HL-60/S4 treated with phorbol 12-myristate 13-acetate at 8.2 ng/mL for 4 days and 3 days (cell line): Measurements from ENCODE around the gene CD8B2.
"Not testable (repeated sequence)": the region's sequence is repeated elsewhere in the genome, so short reads cannot be mapped to it uniquely, and the experiment has no call there.

Source experiments
- in situ Hi-C: fragments of 300-500 bp; cut with MboI; formaldehyde crosslinking; loops from 2 replicates; pipeline ENCODE4 v1.15.0; 2022; ENCODE audit warnings: low sequenced_read_pairs

The CD8B2 gene

GRCh38 chr2:106486551-106487385, at the start of gene CD8B2:
TSS of gene CD8B2 (plus strand) at chr2:106487364. CDS start at chr2:106487427, 63 bp downstream.
- in situ Hi-C loops, result not testable (repeated sequence)

GRCh38 chr2:106461882-106462281, 25.3 kb upstream of the CD8B2 start:
- in situ Hi-C loops, result not testable (repeated sequence)

DNA sequence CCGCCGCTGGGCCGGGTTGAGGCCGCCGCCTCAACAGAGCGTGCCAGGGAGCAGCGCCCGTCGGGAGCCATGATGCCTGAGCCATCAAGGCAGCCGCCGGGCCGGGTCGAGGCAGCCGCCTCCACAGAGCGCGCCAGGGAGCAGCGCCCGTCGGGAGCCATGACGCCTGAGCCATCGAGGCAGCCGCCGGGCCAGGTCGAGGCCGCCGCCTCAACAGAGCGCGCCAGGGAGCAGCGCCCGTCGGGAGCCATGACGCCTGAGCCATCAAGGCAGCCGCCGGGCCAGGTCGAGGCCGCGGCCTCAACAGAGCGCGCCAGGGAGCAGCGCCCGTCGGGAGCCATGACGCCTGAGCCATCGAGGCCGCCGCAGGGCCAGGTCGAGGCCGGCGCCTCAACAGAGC, 19.6 kb upstream of the CD8B2 start:
- in situ Hi-C loops, result not testable (repeated sequence)

DNA sequence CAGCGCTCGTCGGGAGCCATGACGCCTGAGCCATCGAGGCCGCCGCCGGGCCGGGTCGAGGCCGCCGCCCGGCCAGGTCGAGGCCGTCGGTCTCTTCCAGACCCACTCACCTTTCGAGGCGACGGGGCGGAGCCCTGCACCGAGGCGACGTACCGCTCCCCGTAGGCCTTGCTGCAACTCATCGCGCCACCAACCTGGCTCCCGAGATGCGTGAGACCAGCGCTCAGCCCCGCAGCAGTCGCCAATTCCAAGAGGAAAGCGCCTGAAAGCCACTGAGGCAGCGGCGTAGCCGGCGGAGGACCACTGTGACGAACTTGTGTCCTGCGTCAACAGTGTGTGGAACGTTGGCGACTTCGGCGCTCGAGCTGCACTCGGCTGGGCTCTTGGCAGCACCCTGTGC, 19.1 kb upstream of the CD8B2 start, which contains the start of gene RGPD3:
Gene RGPD3, minus strand, starts transcription at position 307 of the 400 bp plus-strand sequence. Its CDS starts 125 bp downstream, at position 182.
- in situ Hi-C loops, result not testable (repeated sequence)

DNA sequence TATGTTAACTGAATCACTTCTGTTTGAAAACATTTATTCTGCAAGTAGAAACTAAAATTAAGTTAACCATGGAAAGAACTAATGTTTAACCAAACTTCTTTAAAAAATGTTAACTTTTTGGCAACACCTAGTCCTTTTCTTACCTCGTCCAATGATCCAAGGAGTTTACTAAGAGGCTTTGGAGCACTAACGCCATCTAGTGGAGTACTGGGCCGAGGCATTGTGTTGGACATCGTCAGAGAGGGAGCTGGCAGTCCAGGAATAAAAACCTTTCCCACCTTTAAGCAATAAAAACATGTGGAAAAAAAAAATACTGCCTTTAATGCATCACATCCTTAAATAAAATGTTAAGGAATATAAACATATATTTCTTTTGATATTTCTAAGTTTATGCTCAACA, 16.5 kb upstream of the CD8B2 start:
- in situ Hi-C loops, result not testable (repeated sequence)

DNA sequence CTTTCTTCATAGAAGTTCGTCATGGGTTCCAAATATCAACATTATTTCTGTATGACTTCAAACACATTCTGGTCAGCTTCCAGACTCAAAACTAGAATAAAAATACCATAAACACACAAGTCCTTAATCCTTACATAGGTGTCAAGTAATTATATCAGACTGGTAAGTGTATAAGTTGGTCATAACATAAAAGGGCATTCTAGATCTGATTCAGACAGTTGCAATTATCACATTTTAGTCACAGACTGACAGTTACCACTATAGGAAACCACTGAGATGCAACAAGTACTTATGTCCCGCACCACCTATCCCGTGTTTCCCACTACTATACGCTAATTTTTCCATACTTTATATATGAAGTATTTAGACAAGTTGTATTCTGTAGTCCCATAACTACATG, 9.5 kb upstream of the CD8B2 start:
- in situ Hi-C loops, result not testable (repeated sequence)

GRCh38 chr2:106479563-106479962, 7.6 kb upstream of the CD8B2 start:
- in situ Hi-C loops, result not testable (repeated sequence)

GRCh38 chr2:106487386-106488191, 425 bp downstream of the CD8B2 start:
- in situ Hi-C loops, result not testable (repeated sequence)

GRCh38 chr2:106489701-106490100, 2.5 kb downstream of the CD8B2 start:
- in situ Hi-C loops, result not testable (repeated sequence)

DNA sequence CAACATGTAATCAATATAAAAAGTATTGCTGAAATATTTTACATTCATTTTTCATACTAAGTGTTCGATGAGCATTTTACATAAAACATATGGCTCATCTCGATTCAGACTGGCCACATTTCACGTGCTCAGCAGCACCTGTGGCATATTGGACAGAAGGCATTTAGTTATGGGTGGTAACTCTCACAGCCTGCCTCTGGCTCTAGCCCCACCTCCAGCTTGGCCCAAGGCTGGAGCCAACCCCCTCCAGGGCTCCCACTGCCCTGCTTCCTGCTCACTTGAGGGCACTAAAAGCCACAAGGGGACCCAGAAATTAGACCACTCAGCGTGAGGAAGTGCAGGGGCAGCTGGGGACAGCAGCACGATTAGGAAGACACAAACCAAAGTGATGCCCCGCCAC, 5.2 kb downstream of the CD8B2 start:
- in situ Hi-C loops, result not testable (repeated sequence)

DNA sequence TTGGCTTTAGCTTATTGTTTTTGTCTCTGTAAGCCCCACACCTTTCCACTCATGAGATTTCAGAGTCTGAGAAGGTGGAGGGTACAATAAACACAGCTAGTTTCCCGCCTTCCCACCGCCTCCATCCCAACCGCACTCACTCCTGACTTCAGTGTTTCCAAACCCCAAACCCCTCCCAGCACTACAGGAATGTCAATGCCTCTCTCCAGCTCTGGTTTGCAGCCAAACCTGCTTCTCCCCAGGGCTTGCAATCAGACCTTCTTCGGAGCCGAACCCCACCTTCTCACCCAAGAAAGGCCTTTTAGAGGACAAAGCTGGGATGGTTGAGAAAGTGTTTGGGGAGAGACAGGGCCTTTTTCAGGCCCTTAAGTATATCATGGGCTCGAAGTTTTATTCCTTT, 5.7 kb downstream of the CD8B2 start:
- in situ Hi-C loops, result not testable (repeated sequence)

- in situ Hi-C loops, result not testable (repeated sequence)
These were observed 11.4 kb downstream of the CD8B2 start for GRCh38 chr2:106498549-106498948.

GRCh38 chr2:106500350-106500749, 13.2 kb downstream of the CD8B2 start:
- in situ Hi-C loops, result not testable (repeated sequence)

- in situ Hi-C loops, result not testable (repeated sequence)
These were observed 15.2 kb downstream of the CD8B2 start for GRCh38 chr2:106502351-106502750.

GRCh38 chr2:106504192-106504591, 17.0 kb downstream of the CD8B2 start:
- in situ Hi-C loops, result not testable (repeated sequence)

DNA sequence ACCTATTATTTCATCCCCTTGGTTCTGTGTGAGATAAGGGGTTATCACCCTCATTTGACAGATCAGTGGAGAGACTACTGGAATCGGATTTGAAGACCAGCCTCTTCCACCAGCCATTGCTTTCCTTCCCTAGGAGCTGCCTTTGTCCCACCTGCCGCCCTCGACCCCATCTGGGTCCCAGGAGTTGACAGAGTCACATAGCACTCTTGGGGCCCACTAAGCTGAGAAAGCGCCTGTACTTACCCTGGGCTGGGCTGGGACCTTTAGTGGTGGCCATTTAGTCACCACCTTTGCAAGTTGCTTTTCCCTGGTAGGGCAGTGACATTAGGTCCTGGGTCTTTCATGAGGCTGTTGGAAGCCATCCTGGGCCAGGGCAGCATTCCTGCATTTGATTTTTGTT, 17.6 kb downstream of the CD8B2 start:
- in situ Hi-C loops, result not testable (repeated sequence)

DNA sequence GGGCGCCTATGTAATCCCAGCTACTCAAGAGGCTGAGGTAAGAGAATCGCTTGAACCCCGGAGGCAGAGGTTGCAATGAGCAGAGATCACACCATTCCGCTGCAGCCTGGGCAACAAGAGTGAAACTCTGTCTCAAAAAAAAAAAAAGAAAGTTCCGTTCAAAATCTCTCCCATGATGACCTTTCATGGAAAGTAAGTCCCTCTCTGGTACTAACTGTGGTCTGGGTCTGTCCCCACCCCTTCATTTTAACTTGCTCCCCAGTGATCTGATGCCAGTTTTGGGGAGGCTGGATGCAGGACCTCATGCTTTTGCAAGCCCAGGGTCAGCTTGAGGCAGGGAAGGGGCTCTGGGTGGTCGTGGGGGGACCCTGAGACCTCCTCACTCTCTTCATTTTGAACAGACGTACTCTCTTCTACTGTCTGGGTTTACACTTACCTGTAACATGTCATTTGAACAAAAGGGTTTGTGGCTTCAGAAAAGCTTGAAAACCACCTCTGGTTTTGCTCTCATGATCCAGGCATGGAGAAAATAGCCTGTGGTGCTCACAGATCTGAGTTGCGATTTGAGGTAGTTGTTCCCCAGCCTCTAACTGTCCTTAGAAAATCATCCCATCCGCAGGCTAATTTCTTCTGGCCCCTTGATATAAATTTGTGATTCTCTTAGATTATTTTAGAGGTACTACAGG, 19.0 kb downstream of the CD8B2 start:
- in situ Hi-C loops, result not testable (repeated sequence)

- in situ Hi-C loops, result not testable (repeated sequence)
These were observed 21.7 kb downstream of the CD8B2 start for GRCh38 chr2:106508660-106509373.

DNA sequence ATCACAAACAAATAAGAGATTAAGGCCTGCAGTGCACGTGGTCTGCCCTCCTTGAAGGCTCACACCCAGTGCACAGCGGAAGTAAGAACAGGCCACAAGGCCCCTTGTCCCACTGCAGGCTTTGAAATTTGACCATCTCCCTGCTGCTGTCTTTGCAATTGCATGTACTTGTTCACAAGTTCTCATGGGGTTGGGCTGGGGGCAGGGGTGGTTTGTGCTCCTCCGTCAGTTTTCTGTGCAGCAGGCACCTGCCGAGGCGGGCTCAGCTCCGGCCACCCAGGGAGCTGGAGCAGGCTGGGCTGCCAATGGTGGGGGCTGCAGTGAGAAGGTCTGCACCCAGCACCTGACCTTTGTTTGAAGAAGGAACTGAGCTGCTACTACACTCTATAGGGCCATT, 22.2 kb downstream of the CD8B2 start:
- in situ Hi-C loops, result not testable (repeated sequence)

DNA sequence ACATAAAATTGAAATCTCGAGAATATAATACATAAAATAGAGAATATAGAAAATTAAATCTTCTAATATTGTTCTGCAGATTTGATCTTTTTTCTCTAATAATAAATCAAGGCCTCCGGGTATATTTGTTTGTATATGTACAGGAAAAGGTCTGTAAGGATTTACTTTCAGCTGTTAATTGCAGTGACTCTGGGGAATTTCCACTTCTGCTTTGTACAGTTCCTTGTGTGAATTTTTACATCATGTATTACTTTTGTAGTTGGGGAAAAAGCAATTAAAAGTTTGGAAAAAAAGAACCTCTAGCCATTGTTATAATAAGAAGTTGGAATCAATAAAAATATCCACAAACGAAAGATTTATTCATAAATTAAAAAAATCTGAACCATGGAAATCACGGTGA, 23.6 kb downstream of the CD8B2 start:
- in situ Hi-C loops, result not testable (repeated sequence)
